CD4-positive, CD25-positive, alpha-beta regulatory T cell (primary cell): ENCODE data around the gene ARHGEF11. TPM values are rescaled to one million over a fixed set of nuclear protein-coding genes. Genes with fewer than 3 reads are reported as not detected.

ENCODE experiments used
- ATAC-seq, 2 donors: fragments of 150-1000 bp; cut with Tn5 transposase; one replicate each; pipeline ENCODE4 v1.10.0; 2021; ENCODE audit warnings: low read depth in 2 of 2, moderate number of reproducible peaks in 2 of 2, moderate library complexity in 1 of 2
- DNase-seq, 3 donors: peaks; one replicate each; pipeline versions ENCODE4 v3.0.0 to v3.0.0-alpha.2; 2012 to 2022; ENCODE audit warnings: mixed read lengths in 1 of 3
- H3K27ac ChIP-seq: one replicate; pipeline ENCODE4 v1.7.0; 2013; ENCODE audit warnings: mild to moderate bottlenecking, low read length; ENCODE audit not compliant: insufficient read depth, poor library complexity, severe bottlenecking
- H3K27me3 ChIP-seq: one replicate; pipeline ENCODE4 v1.7.0; 2013; ENCODE audit warnings: low read length; ENCODE audit not compliant: control insufficient read depth, insufficient read depth
- H3K36me3 ChIP-seq: one replicate; pipeline ENCODE4 v1.7.0; 2013; ENCODE audit warnings: mild to moderate bottlenecking, low read length, moderate library complexity; ENCODE audit not compliant: control insufficient read depth, insufficient read depth
- H3K4me1 ChIP-seq: 2 replicates; pipeline ENCODE4 v1.7.0; 2013; ENCODE audit warnings: mild to moderate bottlenecking, low read length; ENCODE audit not compliant: insufficient read depth, control insufficient read depth, poor library complexity, severe bottlenecking
- H3K4me3 ChIP-seq: one replicate; pipeline ENCODE4 v1.7.0; 2013; ENCODE audit warnings: low read depth, mild to moderate bottlenecking, low read length, moderate library complexity
- H3K9me3 ChIP-seq, 2 experiments: 1 replicate in 1 of 2; 2 replicates in 1 of 2; pipeline ENCODE4 v1.7.0; 2013; ENCODE audit warnings: low read length in 2 of 2, mild to moderate bottlenecking in 1 of 2, moderate library complexity in 1 of 2; ENCODE audit not compliant: control insufficient read depth in 2 of 2
- H3K27ac Mint-ChIP-seq, 3 donors: one replicate each; pipeline ENCODE4 v1.8.0; 2020 to 2022; ENCODE audit warnings: mild to moderate bottlenecking in 3 of 3, mixed read lengths in 3 of 3, moderate library complexity in 2 of 3
- H3K27me3 Mint-ChIP-seq: one replicate; pipeline ENCODE4 v1.8.0; 2022; ENCODE audit warnings: mild to moderate bottlenecking, mixed read lengths
- H3K36me3 Mint-ChIP-seq: one replicate; pipeline ENCODE4 v1.8.0; 2020; ENCODE audit warnings: mixed read lengths
- H3K4me1 Mint-ChIP-seq, 4 donors: one replicate each; pipeline ENCODE4 v1.8.0; 2020 to 2022; ENCODE audit warnings: mixed read lengths in 4 of 4, mild to moderate bottlenecking in 1 of 4
- H3K4me3 Mint-ChIP-seq, 4 donors: one replicate each; pipeline ENCODE4 v1.8.0; 2020 to 2022; ENCODE audit warnings: mild to moderate bottlenecking in 4 of 4, mixed read lengths in 4 of 4, moderate library complexity in 3 of 4
- H3K9me3 Mint-ChIP-seq, 7 donors: one replicate each; pipeline ENCODE4 v1.8.0; 2020 to 2022; ENCODE audit warnings: mixed read lengths in 7 of 7, mild to moderate bottlenecking in 3 of 7, moderate library complexity in 2 of 7
- polyA plus RNA-seq, 4 donors: library from polyadenylated mRNA; unstranded; fragments of 300-500 nt; fragmentation: Illumina TruSeq; gene quantifications; one replicate each; pipeline ENCODE4 v1.2.3, GENCODE V29; 2021
- total RNA-seq: library from RNA; stranded (reverse); gene quantifications from one replicate; pipeline ENCODE4 v1.2.3, GENCODE V29; 2022

Gene ARHGEF11
- total and polyA plus RNA-seq, 5 donors from 2014 or later = 18.2 to 39.4 (median 20.8) TPM

- Histone ChIP-seq H3K4me1 (no peaks in the 10 kb centered on the region), H3K4me3 (no peak overlapping the region), H3K9me3 (no peaks in the 10 kb centered on the region), H3K27me3 (peaks cover 8% of the 10 kb centered on the region), H3K36me3 (no peaks in the 10 kb centered on the region), H3K27ac (no peak overlapping the region)
- Mint-ChIP-seq H3K9me3 (peaks cover 0 to 2% (median 0%) of the 10 kb centered on the region in 7 donors), H3K27ac (no peak overlapping the region), H3K36me3 (no peaks in the 10 kb centered on the region), H3K4me1 (no peaks in the 10 kb centered on the region), H3K4me3 (no peak overlapping the region), H3K27me3 (peaks cover 47% of the 10 kb centered on the region)
- DNase-seq (no peak), ATAC-seq (no peak)
Measured at GRCh38 chr1:157032303-157032702, 13.2 kb downstream of the ARHGEF11 start.

DNA sequence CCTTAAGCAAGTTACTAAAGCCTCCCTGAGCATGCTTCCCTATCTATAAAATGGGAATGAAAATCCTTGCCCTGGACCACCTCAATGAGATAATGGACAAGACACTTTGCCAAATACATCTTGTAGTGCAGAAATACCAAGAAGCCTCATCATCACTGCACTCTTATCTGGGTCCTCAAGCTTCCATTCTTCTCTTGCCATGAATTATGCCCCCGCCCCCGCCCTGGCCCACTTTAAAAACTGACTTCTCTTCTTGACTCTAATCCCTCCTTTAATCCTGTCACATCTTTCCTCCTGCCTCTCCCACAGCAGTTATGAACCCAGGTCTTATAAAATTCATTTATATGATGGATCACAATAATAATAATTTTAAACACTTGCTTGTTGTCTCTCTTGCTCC lies 14.8 kb downstream of the ARHGEF11 start:
- Histone ChIP-seq H3K27ac (no peak overlapping the region), H3K27me3 (peaks cover 8% of the 10 kb centered on the region), H3K4me1 (no peaks in the 10 kb centered on the region), H3K9me3 (no peaks in the 10 kb centered on the region), H3K4me3 (no peak overlapping the region), H3K36me3 (no peaks in the 10 kb centered on the region)
- Mint-ChIP-seq H3K4me3 (no peak overlapping the region), H3K9me3 (peaks cover 0 to 2% (median 0%) of the 10 kb centered on the region in 7 donors), H3K27me3 (peaks cover 46% of the 10 kb centered on the region), H3K27ac (peak overlapping the region in 1 of 3 donors; percentile 14), H3K4me1 (no peaks in the 10 kb centered on the region), H3K36me3 (no peaks in the 10 kb centered on the region)
- DNase-seq (no peak), ATAC-seq (no peak)

DNA sequence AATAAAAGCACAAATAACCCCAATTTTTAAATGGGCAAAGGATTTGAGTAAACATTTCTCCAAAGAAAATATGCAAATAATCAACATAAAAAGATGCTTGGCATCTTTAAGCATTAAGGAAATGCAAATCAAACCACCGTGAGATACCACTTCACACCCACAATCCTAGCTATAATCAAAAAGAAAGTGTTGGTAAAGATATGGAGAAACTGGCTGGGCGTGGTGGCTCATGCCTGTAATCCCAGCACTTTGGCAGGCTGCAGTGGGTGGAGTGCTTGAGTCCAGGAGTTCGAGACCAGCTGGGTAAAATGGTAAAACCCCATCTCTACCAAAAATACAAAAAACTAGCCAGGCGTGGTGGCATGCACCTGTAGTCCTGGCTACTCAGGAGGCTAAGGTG lies 16.9 kb downstream of the ARHGEF11 start:
- DNase-seq (no peak), ATAC-seq (no peak)
- no peak overlapping the region for H3K4me3 ChIP-seq
- no peaks in the 10 kb centered on the region for H3K4me1 ChIP-seq
- Mint-ChIP-seq H3K4me3 (no peak overlapping the region), H3K36me3 (no peaks in the 10 kb centered on the region), H3K27ac (no peak overlapping the region), H3K9me3 (peaks cover 0 to 2% (median 0%) of the 10 kb centered on the region in 7 donors), H3K4me1 (no peaks in the 10 kb centered on the region), H3K27me3 (peaks cover 48% of the 10 kb centered on the region)
- H3K36me3 ChIP-seq = no peaks in the 10 kb centered on the region
- peaks cover 8% of the 10 kb centered on the region for H3K27me3 ChIP-seq
- H3K9me3 ChIP-seq = no peaks in the 10 kb centered on the region
- no peak overlapping the region for H3K27ac ChIP-seq

DNA sequence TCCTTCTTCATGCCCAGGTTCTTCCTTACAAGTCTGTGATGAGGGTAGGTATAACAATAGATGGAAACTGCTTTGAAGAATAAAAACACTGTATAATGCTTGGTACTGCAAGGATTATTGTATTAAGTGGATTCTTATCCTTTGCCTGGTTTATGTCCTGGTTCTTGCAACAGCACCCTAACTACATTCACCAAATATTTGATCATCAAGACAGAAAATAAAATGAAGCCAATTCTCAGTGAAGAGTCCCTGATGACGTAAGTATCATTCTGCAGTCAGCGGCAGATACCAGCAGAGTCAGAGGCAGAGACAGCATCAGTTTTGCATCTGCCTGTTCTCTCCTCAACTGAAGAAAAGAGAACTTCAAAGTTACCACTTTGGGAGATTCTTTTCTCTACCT lies 19.7 kb downstream of the ARHGEF11 start:
- Mint-ChIP-seq H3K27ac (no peak overlapping the region), H3K4me1 (no peaks in the 10 kb centered on the region), H3K36me3 (no peaks in the 10 kb centered on the region), H3K27me3 (peaks cover 40% of the 10 kb centered on the region), H3K4me3 (no peak overlapping the region), H3K9me3 (peaks cover 0 to 15% (median 4%) of the 10 kb centered on the region in 7 donors)
- peaks cover 7% of the 10 kb centered on the region for H3K27me3 ChIP-seq
- DNase-seq (no peak), ATAC-seq (no peak)
- H3K4me3 ChIP-seq = no peak overlapping the region
- H3K9me3 ChIP-seq = peaks cover 12 to 15% of the 10 kb centered on the region in 2 experiments
- no peaks in the 10 kb centered on the region for H3K36me3 ChIP-seq
- H3K4me1 ChIP-seq = no peaks in the 10 kb centered on the region
- H3K27ac ChIP-seq = no peak overlapping the region

- Mint-ChIP-seq H3K27me3 (peaks cover 40% of the 10 kb centered on the region), H3K9me3 (peaks cover 0 to 16% (median 6%) of the 10 kb centered on the region in 7 donors), H3K27ac (no peak overlapping the region), H3K4me3 (no peak overlapping the region), H3K36me3 (no peaks in the 10 kb centered on the region), H3K4me1 (no peaks in the 10 kb centered on the region)
- DNase-seq (no peak), ATAC-seq (no peak)
- peaks cover 13 to 15% of the 10 kb centered on the region in 2 experiments for H3K9me3 ChIP-seq
- H3K36me3 ChIP-seq = no peaks in the 10 kb centered on the region
- H3K27ac ChIP-seq = no peak overlapping the region
- no peak overlapping the region for H3K4me3 ChIP-seq
- no peaks in the 10 kb centered on the region for H3K4me1 ChIP-seq
- H3K27me3 ChIP-seq = peaks cover 7% of the 10 kb centered on the region
Measured at GRCh38 chr1:157025385-157025784, 20.2 kb downstream of the ARHGEF11 start.

- peaks cover 12% of the 10 kb centered on the region for H3K27me3 ChIP-seq
- Mint-ChIP-seq H3K36me3 (no peaks in the 10 kb centered on the region), H3K9me3 (peaks cover 0 to 24% (median 13%) of the 10 kb centered on the region in 7 donors), H3K4me3 (no peak overlapping the region), H3K4me1 (no peaks in the 10 kb centered on the region), H3K27ac (no peak overlapping the region), H3K27me3 (peaks cover 36% of the 10 kb centered on the region)
- H3K36me3 ChIP-seq = no peaks in the 10 kb centered on the region
- DNase-seq = no peak
- no peak for ATAC-seq
- H3K27ac ChIP-seq = no peak overlapping the region
- no peak overlapping the region for H3K4me3 ChIP-seq
- H3K9me3 ChIP-seq = peaks cover 13 to 18% of the 10 kb centered on the region in 2 experiments
- no peaks in the 10 kb centered on the region for H3K4me1 ChIP-seq
Measured at GRCh38 chr1:157021688-157022087, 23.9 kb downstream of the ARHGEF11 start.

GRCh38 chr1:157019457-157019856 lies 26.1 kb downstream of the ARHGEF11 start:
- H3K27me3 ChIP-seq = peaks cover 20% of the 10 kb centered on the region
- H3K9me3 ChIP-seq = peaks cover 13 to 18% of the 10 kb centered on the region in 2 experiments
- H3K36me3 Mint-ChIP-seq = no peaks in the 10 kb centered on the region
- H3K27ac Mint-ChIP-seq = no peak overlapping the region
- peaks cover 28% of the 10 kb centered on the region for H3K27me3 Mint-ChIP-seq
- H3K4me1 ChIP-seq = no peaks in the 10 kb centered on the region
- H3K4me3 ChIP-seq = no peak overlapping the region
- ATAC-seq = no peak
- no peak for DNase-seq
- H3K36me3 ChIP-seq = no peaks in the 10 kb centered on the region
- H3K4me1 Mint-ChIP-seq = no peaks in the 10 kb centered on the region
- H3K9me3 Mint-ChIP-seq = peaks cover 0 to 24% (median 13%) of the 10 kb centered on the region in 7 donors
- H3K27ac ChIP-seq = no peak overlapping the region
- H3K4me3 Mint-ChIP-seq = no peak overlapping the region

DNA sequence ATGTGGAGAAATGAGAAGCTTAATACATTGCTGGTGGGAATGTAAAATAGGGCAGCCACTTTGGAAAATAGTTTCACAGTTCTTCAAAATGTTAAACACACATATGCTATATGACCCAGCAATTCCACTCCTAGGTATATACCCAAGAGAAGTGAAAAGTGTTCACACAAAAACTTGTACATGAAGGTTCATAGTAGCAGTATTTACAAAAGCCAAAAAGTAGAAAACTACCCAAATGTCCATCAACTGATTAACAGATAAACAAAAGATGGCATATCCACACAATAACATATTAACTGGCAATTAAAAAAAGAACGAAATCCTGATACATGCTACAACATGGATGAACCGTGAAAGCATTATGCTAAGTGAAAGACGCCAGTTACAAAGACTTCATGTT lies 33.7 kb downstream of the ARHGEF11 start:
- no peaks in the 10 kb centered on the region for H3K36me3 ChIP-seq
- H3K9me3 ChIP-seq = no peaks in the 10 kb centered on the region
- peaks cover 31% of the 10 kb centered on the region for H3K27me3 ChIP-seq
- no peaks in the 10 kb centered on the region for H3K4me1 Mint-ChIP-seq
- H3K4me3 Mint-ChIP-seq = no peak overlapping the region
- ATAC-seq = no peak
- H3K9me3 Mint-ChIP-seq = no peaks in the 10 kb centered on the region
- no peak overlapping the region for H3K27ac Mint-ChIP-seq
- H3K36me3 Mint-ChIP-seq = no peaks in the 10 kb centered on the region
- DNase-seq = no peak
- H3K4me3 ChIP-seq = no peak overlapping the region
- H3K4me1 ChIP-seq = no peaks in the 10 kb centered on the region
- no peak overlapping the region for H3K27ac ChIP-seq
- peaks cover 28% of the 10 kb centered on the region for H3K27me3 Mint-ChIP-seq
